Stimulated activated CD8-positive, alpha-beta memory T cell treated with anti-CD3 and anti-CD28 coated beads, Interleukin-15, amount 100 ng/mL, for 4 hours (primary cell): Measurements from ENCODE around the gene CNOT2.

Source experiments
- DNase-seq, 2 donors: peaks; one replicate each; pipeline ENCODE4 v3.0.0-alpha.2; 2020; ENCODE audit warnings: low read depth in 2 of 2

Gene CNOT2

GRCh38 chr12:70304684-70305555, 61.7 kb downstream of the CNOT2 start:
- DNase-seq, result peak in 1 of 2 donors; percentile 20

GRCh38 chr12:70305794-70306193, 62.6 kb downstream of the CNOT2 start:
- DNase-seq, result no peak

DNA sequence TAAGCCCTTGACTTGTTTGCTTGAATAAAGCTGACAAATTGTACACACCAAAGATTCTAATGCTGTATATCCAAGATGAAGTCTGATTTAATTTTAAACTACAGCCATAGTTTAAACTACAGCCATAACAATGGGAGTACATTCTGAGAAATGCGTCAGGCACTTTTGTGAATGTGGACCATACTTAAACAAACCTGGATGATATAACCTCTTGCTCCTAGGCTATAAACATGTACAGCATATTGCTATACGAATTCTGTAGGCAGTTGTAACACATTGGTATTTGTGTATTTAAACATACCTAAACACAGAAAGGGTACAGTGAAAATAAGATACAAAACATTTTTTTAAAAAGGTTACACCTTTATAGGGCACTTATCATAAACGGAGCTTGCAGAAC, 63.4 kb downstream of the CNOT2 start:
- no peak for DNase-seq

- no peak for DNase-seq
Observed at GRCh38 chr12:70307868-70308267, 64.6 kb downstream of the CNOT2 start.

- no peak for DNase-seq
Observed at GRCh38 chr12:70309348-70309747, 66.1 kb downstream of the CNOT2 start.

DNA sequence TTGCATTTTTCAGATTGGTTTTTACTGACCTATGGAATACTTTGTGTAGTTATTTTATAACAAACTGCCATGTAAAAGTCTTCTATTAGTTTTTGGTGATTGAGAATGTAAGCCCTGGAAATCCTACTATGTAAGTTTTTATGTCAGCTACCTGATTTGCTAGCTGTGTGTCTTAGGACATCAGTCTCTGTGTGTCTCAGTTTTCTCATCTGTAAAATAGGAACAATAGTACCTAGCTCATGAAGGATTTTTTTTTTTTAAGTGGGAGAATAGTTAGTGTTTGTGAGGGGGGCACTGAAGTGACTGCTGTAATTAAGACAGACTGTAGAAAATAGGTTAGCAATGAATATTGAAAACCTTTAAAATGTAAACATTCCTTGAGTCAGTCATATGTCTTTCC, 70.9 kb downstream of the CNOT2 start:
- DNase-seq, result no peak

DNA sequence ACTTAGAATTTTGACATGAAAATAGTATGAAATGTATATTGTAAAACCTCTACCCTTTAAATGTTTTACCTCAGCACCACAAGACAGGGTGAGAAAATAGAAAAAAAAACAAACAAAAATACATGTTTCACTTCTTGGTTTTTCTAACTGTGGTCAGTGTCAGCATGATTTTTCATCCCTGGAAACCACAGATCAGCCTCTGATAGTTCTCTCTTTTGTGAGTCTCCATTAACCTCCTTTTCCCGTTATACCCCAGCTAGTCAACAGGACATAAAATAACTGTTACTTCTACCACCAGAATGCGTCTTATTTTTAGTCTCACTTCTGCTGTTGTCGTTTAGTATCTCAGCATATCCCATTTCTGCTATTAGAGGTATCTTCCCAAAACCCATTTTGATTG, 74.5 kb downstream of the CNOT2 start:
- DNase-seq, result no peak

DNA sequence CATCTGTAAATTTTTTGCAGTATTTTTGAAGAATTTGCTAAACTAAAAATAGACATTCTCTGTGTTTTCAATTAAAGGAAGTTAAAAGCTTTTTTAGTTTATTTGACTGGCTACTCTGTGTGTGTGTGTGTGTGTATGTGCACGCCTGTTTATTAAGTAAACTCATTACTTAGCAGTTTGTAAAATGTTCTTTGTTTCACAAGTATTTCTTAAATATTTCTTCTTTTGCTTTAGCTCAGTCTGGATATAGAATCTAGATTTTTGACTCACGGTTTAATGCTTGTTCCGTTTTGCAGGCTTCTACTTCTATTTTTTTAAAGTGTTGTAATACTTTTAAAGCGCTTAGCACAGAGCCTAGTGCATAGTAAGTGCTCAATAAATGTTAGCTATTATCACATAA, 76.4 kb downstream of the CNOT2 start:
- no peak for DNase-seq

DNA sequence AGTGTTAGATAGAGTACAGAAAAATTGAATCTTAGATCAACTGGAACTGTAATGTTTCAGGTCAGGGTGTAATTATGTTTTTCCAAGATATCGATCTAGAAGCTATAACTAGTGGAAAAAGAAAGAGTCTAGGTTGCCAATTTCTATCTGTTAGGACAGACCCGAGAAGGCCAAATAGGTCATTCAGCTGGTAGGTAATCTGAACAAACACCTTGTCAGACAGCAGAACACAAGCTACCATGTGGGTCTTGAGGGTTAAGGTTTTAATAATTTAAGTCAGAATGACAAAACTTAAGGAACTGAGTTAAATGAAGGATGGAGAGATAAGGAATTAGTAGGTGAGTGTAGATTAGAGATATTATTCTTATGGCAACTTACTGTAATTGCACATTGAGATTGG, 78.0 kb downstream of the CNOT2 start:
- DNase-seq, result no peak

DNA sequence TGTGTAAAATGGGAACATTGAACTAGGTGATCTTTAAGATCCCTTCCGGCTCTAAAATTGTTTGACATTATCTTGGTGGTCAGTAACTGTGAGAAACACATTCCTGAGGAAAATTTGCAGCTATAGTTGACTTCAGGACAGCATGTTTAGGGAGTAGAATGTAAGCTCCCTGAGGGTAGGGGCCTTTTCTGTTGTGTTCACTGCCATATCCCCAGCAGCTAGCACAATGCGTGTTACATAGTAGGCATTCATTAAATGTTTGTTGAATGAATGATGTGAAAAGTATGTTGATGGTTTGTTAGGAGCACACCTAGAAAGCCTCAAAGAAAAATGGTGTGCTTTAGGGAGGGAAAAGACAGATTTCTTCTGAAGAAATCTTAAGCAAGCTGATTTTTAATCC, 84.3 kb downstream of the CNOT2 start:
- no peak for DNase-seq

DNA sequence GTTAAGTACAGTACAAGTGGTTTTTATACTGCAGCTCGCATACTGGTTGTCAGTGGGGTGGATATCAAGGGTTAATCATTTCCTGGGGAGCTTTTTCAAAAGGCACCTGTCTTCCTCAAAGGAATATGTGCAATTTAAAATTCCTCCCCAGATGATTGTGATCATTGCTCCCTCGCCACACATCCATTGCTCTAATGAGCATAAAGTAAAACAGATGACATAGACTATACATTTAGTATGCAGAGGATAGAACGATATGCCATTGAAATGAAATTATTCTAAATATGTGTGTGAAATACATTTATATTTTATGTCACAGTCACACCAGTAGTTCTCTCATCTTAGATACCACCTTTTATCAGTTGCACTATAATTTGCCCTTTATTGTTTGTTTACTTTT, 86.5 kb downstream of the CNOT2 start:
- DNase-seq, result no peak

DNA sequence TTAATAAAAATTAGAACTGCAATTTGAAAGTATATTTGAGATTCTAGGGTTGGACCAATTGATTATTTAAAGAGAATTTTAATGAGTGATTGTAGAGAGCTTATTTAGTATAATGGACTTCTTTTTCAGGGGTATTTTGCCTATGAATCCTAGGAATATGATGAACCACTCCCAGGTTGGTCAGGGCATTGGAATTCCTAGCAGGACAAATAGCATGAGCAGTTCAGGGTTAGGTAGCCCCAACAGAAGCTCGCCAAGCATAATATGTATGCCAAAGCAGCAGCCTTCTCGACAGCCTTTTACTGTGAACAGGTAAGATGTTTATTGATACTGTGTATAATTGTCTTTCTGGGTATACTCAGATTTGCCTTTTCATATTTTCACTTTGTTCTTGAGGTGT, 86.9 kb downstream of the CNOT2 start:
- DNase-seq, result no peak

- no peak for DNase-seq
Observed at GRCh38 chr12:70332236-70332635, 89.0 kb downstream of the CNOT2 start.

- DNase-seq, result no peak
Observed at GRCh38 chr12:70334742-70335141, 91.5 kb downstream of the CNOT2 start.

- DNase-seq, result no peak
Observed at GRCh38 chr12:70338531-70338930, 95.3 kb downstream of the CNOT2 start.

GRCh38 chr12:70351076-70351475, 107.8 kb downstream of the CNOT2 start:
- DNase-seq, result no peak

GRCh38 chr12:70353780-70354660, 110.8 kb downstream of the CNOT2 start:
- DNase-seq, result no peak

DNA sequence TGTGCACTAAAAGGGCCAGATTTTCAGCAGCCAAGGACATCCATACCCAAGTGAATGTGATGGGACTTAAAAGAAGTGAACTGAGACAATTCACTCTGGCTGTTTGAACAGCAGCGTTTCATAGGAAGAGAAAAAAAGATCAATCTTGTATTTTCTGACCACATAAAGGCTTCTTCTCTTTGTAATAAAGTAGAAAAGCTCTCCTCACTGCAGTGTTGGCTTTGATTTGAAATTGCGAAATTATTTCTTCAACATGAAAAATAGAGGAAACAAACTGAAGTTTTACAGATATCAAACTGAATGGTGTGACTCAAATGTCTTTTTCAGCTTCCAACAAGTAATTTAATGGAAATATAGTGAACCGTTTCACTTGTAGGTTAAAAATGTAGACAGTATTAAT, 111.6 kb downstream of the CNOT2 start:
- DNase-seq, result no peak

DNA sequence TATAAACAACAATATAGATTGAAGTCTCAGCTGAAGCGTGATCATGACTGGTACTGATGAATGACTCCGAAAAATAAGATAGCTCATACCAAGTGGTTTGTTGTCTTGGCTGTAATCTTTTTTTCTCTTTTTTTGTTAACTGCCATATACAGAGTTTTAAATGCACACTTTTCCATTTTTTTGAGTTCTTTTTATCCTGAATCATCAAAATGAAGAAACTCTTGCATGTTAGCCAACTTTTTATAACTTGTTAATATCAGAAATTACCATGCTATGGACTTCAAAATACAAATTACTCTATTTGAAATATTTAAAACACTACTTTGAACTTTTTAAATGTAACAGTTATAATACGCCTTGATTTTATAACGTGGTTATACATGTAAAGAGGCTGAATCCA, 112.7 kb downstream of the CNOT2 start:
- DNase-seq, result no peak

GRCh38 chr12:70359458-70360197, 116.4 kb downstream of the CNOT2 start:
- no peak for DNase-seq

GRCh38 chr12:70360218-70360617, 117.0 kb downstream of the CNOT2 start:
- no peak for DNase-seq

GRCh38 chr12:70364695-70365397, 121.6 kb downstream of the CNOT2 start:
- no peak for DNase-seq
